Caco-2 (cell line): Measurements from ENCODE around the gene NTNG1. TPM values are rescaled to one million over a fixed set of nuclear protein-coding genes. Genes with fewer than 3 reads are reported as not detected.

Experiments used
- BruUV-seq: library from RNA; stranded (reverse); fragments of 400-500 nt; replicated peaks from 2 replicates; lab custom pipeline; 2021; lab: Mats Ljungman, UMichigan
- CTCF ChIA-PET: fragments of 300-600 bp; sonication (Branson Sonifier 250); formaldehyde crosslinking; loops from one replicate; lab custom pipeline; 2022; ENCODE audit warnings: antibody characterized with exemption; lab: Charles Lee
- POLR2A ChIA-PET: fragments of 300-600 bp; sonication (Branson Sonifier 250); formaldehyde crosslinking; loops from one replicate; lab custom pipeline; 2022; ENCODE audit warnings: antibody characterized with exemption; lab: Charles Lee
- DNase-seq, 2 experiments: peaks; one replicate each; pipeline versions ENCODE4 v3.0.0 to v3.0.0-alpha.2; 2020 to 2022
- H3K27me3 ChIP-seq: replicated peaks from 2 replicates; pipeline ENCODE4 v1.6.0; 2011; ENCODE audit warnings: low read length; ENCODE audit not compliant: control insufficient read depth, insufficient read depth
- H3K36me3 ChIP-seq: 2 replicates; pipeline ENCODE4 v1.5.1; 2011; ENCODE audit warnings: low read length; ENCODE audit not compliant: control insufficient read depth, insufficient read depth
- H3K4me1 ChIP-seq: fragments of 250-450 bp; sonication (Bioruptor Pico); 2 replicates; pipeline ENCODE4 v1.5.1; 2020; ENCODE audit warnings: mild to moderate bottlenecking
- H3K4me3 ChIP-seq: 2 replicates; pipeline ENCODE4 v1.5.1; 2011; ENCODE audit warnings: low read depth, mild to moderate bottlenecking, control low read depth, low read length
- H3K9me3 ChIP-seq: fragments of 250-450 bp; sonication (Bioruptor Pico); 2 replicates; pipeline ENCODE4 v1.5.1; 2020; ENCODE audit warnings: mild to moderate bottlenecking, moderate library complexity
- H3K27ac Mint-ChIP-seq: one replicate; pipeline ENCODE4 v1.8.0; 2022; ENCODE audit warnings: mixed read lengths; ENCODE audit not compliant: unreplicated experiment
- H3K27me3 Mint-ChIP-seq: one replicate; pipeline ENCODE4 v1.8.0; 2022; ENCODE audit warnings: mixed read lengths; ENCODE audit not compliant: insufficient read depth, unreplicated experiment
- H3K36me3 Mint-ChIP-seq: one replicate; pipeline ENCODE4 v1.8.0; 2022; ENCODE audit warnings: mild to moderate bottlenecking, mixed read lengths; ENCODE audit not compliant: insufficient read depth, unreplicated experiment
- H3K4me1 Mint-ChIP-seq: one replicate; pipeline ENCODE4 v1.8.0; 2022; ENCODE audit warnings: low read depth, mixed read lengths; ENCODE audit not compliant: unreplicated experiment
- H3K4me3 Mint-ChIP-seq: one replicate; pipeline ENCODE4 v1.8.0; 2022; ENCODE audit warnings: mild to moderate bottlenecking, moderate library complexity, mixed read lengths; ENCODE audit not compliant: unreplicated experiment
- H3K9me3 Mint-ChIP-seq: one replicate; pipeline ENCODE4 v1.8.0; 2022; ENCODE audit warnings: mixed read lengths; ENCODE audit not compliant: unreplicated experiment
- CTCF ChIP-seq, 2 experiments: fragments of 200-600 bp in 1 of 2; IDR thresholded peaks; 1 replicate in 1 of 2; 2 replicates in 1 of 2; pipeline versions ENCODE4 v1.5.1 to v1.8.0; 2011 to 2022; ENCODE audit warnings: antibody characterized with exemption in 1 of 2, control low read depth in 1 of 2, inconsistent platforms in 1 of 2, low read depth in 1 of 2, low read length in 1 of 2, mild to moderate bottlenecking in 1 of 2, moderate library complexity in 1 of 2; ENCODE audit not compliant: insufficient read depth in 1 of 2, severe bottlenecking in 1 of 2, unreplicated experiment in 1 of 2
- intact Hi-C: fragments of 100-400 bp; cut with micrococcal nuclease; formaldehyde crosslinking; loops from one replicate; pipeline ENCODE4 v1.10.0; 2022; ENCODE audit not compliant: unreplicated experiment
- total RNA-seq: library from RNA; stranded (reverse); gene quantifications from 2 replicates; pipeline ENCODE4 v1.2.3, GENCODE V29; 2022

NTNG1 gene
- total RNA-seq, 1 experiment from 2014 or later = not detected

GRCh38 chr1:107432108-107432507 lies 291.3 kb downstream of the NTNG1 start:
- DNase-seq = no peak
- Histone ChIP-seq H3K4me1 (no peaks in the 10 kb centered on the region), H3K9me3 (no peaks in the 10 kb centered on the region), H3K36me3 (no peaks in the 10 kb centered on the region), H3K27me3 (no peaks in the 10 kb centered on the region), H3K4me3 (no peak overlapping the region)
- Mint-ChIP-seq H3K27ac (no peak overlapping the region), H3K4me1 (peaks cover 6% of the 10 kb centered on the region), H3K36me3 (no peaks in the 10 kb centered on the region), H3K4me3 (no peak overlapping the region), H3K9me3 (no peaks in the 10 kb centered on the region), H3K27me3 (peaks cover 2% of the 10 kb centered on the region)
- intact Hi-C loops = loop anchor here (2.0 kb wide), 1 partner anchor 693 kb away; no protein-coding TSS in a partner anchor
- no TSS peak for BruUV-seq
- ChIA-PET CTCF (no interaction called here), POLR2A (no interaction called here)
- no peak for TF ChIP-seq CTCF (IDR thresholded peaks at IDR 0.05; ENCODE audit: insufficient read depth in 1 of 2, low read depth in 1 of 2, low read length in 1 of 2, severe bottlenecking in 1 of 2, unreplicated experiment in 1 of 2)

GRCh38 chr1:107433068-107433467 lies 292.2 kb downstream of the NTNG1 start:
- CTCF ChIA-PET = no interaction called here
- no TSS peak for BruUV-seq
- no peaks in the 10 kb centered on the region for H3K36me3 ChIP-seq
- no peaks in the 10 kb centered on the region for H3K36me3 Mint-ChIP-seq
- TF ChIP-seq CTCF (IDR thresholded peaks at IDR 0.05; ENCODE audit: insufficient read depth in 1 of 2, low read depth in 1 of 2, low read length in 1 of 2, severe bottlenecking in 1 of 2, unreplicated experiment in 1 of 2) = no peak
- H3K4me3 Mint-ChIP-seq = no peak overlapping the region
- H3K4me3 ChIP-seq = no peak overlapping the region
- intact Hi-C loops = loop anchor here (2.0 kb wide), 1 partner anchor 692 kb away; no protein-coding TSS in a partner anchor
- POLR2A ChIA-PET = no interaction called here
- H3K9me3 ChIP-seq = no peaks in the 10 kb centered on the region
- H3K4me1 Mint-ChIP-seq = peaks cover 6% of the 10 kb centered on the region
- H3K27ac Mint-ChIP-seq = no peak overlapping the region
- no peaks in the 10 kb centered on the region for H3K27me3 ChIP-seq
- no peak for DNase-seq
- H3K9me3 Mint-ChIP-seq = no peaks in the 10 kb centered on the region
- peaks cover 2% of the 10 kb centered on the region for H3K27me3 Mint-ChIP-seq
- H3K4me1 ChIP-seq = no peaks in the 10 kb centered on the region

- TF ChIP-seq CTCF (IDR thresholded peaks at IDR 0.05; ENCODE audit: insufficient read depth in 1 of 2, low read depth in 1 of 2, low read length in 1 of 2, severe bottlenecking in 1 of 2, unreplicated experiment in 1 of 2) = no peak
- Histone ChIP-seq H3K27me3 (no peaks in the 10 kb centered on the region), H3K4me1 (no peaks in the 10 kb centered on the region), H3K4me3 (no peak overlapping the region), H3K36me3 (no peaks in the 10 kb centered on the region), H3K9me3 (no peaks in the 10 kb centered on the region)
- Mint-ChIP-seq H3K9me3 (no peaks in the 10 kb centered on the region), H3K4me3 (no peak overlapping the region), H3K36me3 (no peaks in the 10 kb centered on the region), H3K27ac (no peak overlapping the region), H3K27me3 (peaks cover 2% of the 10 kb centered on the region), H3K4me1 (peaks cover 6% of the 10 kb centered on the region)
- BruUV-seq = no TSS peak
- DNase-seq = no peak
- POLR2A ChIA-PET = no interaction called here
- intact Hi-C loops = loop anchor here (2.0 kb wide), 1 partner anchor 691 kb away; no protein-coding TSS in a partner anchor
- CTCF ChIA-PET = no interaction called here
These were observed 293.0 kb downstream of the NTNG1 start for GRCh38 chr1:107433635-107434360.
